NCI-H2107 (cell line): ENCODE results near the gene ALKBH2.
"Not testable (repeated sequence)": the region's sequence is repeated elsewhere in the genome, so short reads cannot be mapped to it uniquely, and the experiment has no call there.

Source experiments
- DNase-seq: peaks from one replicate; lab custom pipeline; 2025; lab: John Stamatoyannopoulos, UW

The ALKBH2 gene

DNA sequence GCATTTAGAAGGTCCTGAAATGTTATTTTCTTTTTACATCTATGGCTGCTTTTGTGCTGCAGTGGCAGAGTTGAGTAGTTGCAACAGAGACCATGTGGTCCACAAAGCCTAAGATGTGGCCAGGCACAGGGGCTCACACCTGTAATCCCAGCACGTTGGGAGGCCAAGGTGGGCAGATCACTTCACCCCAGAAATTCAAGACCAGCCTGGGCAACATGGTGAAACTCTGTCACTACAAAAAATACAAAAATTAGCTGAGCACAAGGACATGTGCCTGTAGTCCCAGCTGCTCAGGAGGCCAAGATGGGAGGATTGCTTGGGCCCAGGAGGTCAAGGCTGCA lies 27.4 kb downstream of the ALKBH2 start:
- no peak for DNase-seq

GRCh38 chr12:109065154-109065852 lies 28.0 kb downstream of the ALKBH2 start:
- no peak for DNase-seq

- no peak for DNase-seq
Observed at GRCh38 chr12:109064143-109064542, 29.1 kb downstream of the ALKBH2 start.

DNA sequence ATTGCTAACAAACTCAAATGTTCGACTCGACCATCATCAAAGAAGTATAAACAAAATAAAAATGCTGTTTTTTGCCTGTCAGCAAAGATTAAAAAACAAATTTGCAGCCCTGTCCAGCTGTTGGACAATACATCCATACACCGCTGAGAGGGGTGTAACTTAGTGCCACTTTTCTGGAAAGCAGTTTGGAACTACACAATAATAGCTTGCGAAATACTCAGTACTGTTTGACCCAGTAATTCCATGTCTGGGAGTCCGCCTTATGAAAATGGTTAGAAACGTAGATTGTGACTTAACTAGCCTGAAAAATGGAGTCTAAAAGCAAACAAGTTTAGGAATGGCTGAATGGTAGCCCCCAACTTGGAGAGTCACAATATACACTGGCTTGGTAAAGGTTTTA lies 34.5 kb downstream of the ALKBH2 start:
- no peak for DNase-seq

GRCh38 chr12:109057376-109057775 lies 35.9 kb downstream of the ALKBH2 start:
- DNase-seq, result no peak

DNA sequence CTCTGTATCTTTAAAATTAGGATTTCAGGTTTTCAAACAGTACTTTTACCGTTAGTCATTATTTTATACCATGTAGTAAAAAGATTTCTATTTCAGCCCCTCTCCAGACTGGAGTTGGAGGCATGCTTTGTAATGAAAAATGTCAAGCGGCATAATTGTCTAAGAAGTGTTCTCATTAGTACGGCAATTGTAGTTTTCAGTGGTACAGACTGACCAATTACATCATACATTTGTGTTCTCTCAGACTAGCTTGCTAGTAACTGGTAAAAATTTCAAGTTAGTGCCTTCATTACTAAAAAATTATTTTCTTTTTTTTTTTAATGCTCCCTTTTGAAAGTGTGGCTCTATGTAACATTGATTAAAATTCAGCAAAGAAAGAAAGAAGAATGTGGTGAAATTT lies 36.4 kb downstream of the ALKBH2 start:
- no peak for DNase-seq

GRCh38 chr12:109054520-109054919 lies 38.8 kb downstream of the ALKBH2 start:
- DNase-seq, result no peak

DNA sequence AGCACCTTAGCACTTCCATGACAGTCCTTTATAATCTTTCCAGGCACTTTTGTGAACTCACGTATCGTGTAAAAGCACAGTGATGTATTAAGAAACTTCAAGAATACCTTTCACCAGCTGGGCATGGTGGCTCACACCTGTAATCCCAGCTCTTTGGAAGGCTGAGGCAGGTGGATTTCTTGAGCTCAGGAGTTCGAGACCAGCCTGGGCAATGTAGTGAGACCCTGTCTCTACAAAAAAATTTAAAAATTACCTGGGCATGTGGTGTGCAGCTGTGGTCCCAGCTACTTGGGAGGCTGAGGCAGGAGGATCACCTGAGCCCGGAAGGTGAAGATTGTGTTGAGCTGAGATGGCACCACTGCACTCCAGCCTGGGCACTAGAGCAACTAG lies 39.2 kb downstream of the ALKBH2 start:
- DNase-seq, result not testable (repeated sequence)

GRCh38 chr12:109053382-109054123 lies 39.7 kb downstream of the ALKBH2 start:
- no peak for DNase-seq

- peak; percentile 72 for DNase-seq
Observed at GRCh38 chr12:109052414-109053323, 40.6 kb downstream of the ALKBH2 start, which contains the start of gene USP30. USP30 (plus strand) TSS chr12:109052576; CDS start chr12:109052679, 103 bp downstream.

DNA sequence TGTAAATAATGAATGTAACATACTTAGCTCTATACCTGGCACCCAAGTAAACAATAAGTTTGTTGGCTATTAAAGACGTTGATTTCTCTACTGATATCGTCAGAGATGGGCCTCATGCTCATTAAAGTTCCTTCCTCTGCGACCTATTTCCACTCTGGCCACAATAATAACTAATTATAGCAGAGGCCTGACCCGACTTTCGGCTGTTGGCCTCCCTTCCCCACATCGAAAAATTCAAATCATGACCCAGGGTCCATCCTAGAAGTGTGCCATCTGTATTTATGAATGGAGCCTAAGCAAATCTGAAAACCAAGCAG lies 41.2 kb downstream of the ALKBH2 start:
- no peak for DNase-seq

GRCh38 chr12:109049794-109050193 lies 43.5 kb downstream of the ALKBH2 start:
- DNase-seq, result not testable (repeated sequence)

DNA sequence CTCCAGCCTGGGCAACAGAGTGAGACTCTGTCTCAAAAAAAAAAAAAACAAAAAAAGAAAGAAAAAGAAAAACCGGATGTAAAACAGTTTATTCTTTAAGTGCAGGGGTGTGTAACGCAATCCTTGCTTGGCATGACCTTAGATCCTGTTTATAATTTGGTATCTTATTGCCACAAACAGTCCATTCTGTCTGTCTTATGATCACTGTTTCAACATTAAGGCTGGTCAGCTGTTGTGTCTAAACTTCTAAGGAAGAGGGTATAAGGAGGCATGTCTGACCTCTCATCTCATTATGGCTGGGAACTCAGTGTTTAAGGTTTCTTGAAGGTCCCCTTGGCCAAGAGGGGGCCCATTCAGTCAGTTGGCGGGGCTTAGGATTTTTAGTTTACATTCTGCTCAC lies 44.6 kb downstream of the ALKBH2 start:
- not testable (repeated sequence) for DNase-seq

DNA sequence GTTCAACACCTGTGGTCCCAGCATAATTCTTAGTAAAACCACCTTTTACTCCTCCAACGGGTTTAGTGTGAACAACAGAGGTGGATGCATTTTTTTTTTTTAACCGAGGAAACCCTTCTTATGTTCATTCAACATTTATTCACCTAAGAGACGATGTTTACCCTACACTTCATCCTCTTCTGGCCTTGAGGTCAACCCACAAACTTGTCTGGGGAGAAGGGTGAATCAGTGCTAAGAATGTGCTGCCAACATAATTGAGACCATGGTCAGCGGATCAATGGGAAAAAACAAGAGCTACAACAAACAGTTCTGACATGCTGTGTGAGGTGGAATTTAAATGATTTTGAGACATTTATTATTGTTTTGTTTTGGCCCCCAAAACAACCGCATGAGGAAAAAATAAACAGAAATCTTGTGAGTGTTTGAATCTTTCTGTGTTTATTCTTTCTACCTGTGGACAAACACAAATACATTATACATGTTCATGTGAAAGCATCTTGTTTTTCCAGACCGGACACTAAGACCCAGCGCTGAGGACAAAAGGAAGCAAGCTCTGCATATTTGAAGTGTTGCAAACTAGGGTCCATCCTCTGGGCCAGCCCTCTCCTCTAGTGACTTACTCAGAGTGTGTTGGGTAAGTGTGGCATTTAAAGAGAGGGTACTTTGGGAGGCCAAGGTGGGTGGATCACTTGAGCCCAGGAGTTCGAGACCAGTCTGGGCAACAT lies 46.0 kb downstream of the ALKBH2 start:
- no peak for DNase-seq

DNA sequence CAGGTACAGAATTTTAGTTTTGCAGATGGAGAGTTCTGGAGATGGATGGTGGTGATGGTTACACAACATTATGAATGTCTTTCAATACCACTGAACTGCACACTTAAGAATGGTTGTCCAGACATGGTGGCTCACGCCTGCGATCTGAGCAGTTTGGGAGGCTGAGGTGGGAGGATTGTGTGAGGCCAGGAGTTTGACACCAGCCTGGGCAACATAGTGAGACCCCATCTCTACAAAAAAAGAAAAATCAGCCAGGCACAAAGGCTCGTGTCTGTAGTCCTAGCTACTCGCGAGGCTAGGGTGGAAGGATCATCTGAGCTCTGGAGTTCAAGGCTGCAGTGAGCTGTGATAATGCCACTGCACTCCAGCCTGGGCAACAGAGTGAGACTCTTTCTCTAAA lies 49.0 kb downstream of the ALKBH2 start:
- DNase-seq, result no peak
